Measurements from ENCODE around the gene OSBP2. TPM values are rescaled to one million over a fixed set of nuclear protein-coding genes. Genes with fewer than 3 reads are reported as not detected.

OSBP2 gene
- total RNA-seq, 2 donors from 2014 or later = 6.8 to 11.1 TPM

GRCh38 chr22:30887861-30888260, 193.2 kb downstream of the OSBP2 start:
- Mint-ChIP-seq H3K4me3 (no peak overlapping the region), H3K4me1 (peaks cover 23% of the 10 kb centered on the region), H3K27me3 (ENCODE audit: insufficient read depth) (no peaks in the 10 kb centered on the region), H3K27ac (no peak overlapping the region), H3K36me3 (ENCODE audit: low read depth) (peaks cover 17% of the 10 kb centered on the region), H3K9me3 (no peaks in the 10 kb centered on the region)
- Histone ChIP-seq H3K36me3 (ENCODE audit: control insufficient read depth, insufficient read depth, low read length) (peaks cover 4% of the 10 kb centered on the region), H3K27ac (ENCODE audit: low read depth, low read length) (no peak overlapping the region), H3K9ac (ENCODE audit: extremely low read depth, low read length, poor library complexity, severe bottlenecking) (no peak overlapping the region), H3K27me3 (ENCODE audit: control insufficient read depth, insufficient read depth, low read length, poor library complexity, severe bottlenecking) (no peaks in the 10 kb centered on the region), H3K4me1 (ENCODE audit: control insufficient read depth, insufficient read depth, low read length) (peaks cover 3% of the 10 kb centered on the region), H3K9me3 (ENCODE audit: control insufficient read depth, low read length) (no peaks in the 10 kb centered on the region), H3K4me3 (ENCODE audit: low read length) (no peak overlapping the region)
- DNase-seq = no peak
- 87 to 91% methylated on average over 3 to 5 of the region's 5 CpGs for WGBS, 2 experiments (ENCODE audit: insufficient coverage in 1 of 2, insufficient read length in 1 of 2)
- no peak for TF ChIP-seq CTCF (conservative IDR thresholded peaks at IDR 0.05)

GRCh38 chr22:30889268-30889995, 194.8 kb downstream of the OSBP2 start:
- Mint-ChIP-seq H3K4me1 (peaks cover 13% of the 10 kb centered on the region), H3K4me3 (no peak overlapping the region), H3K27me3 (ENCODE audit: insufficient read depth) (no peaks in the 10 kb centered on the region), H3K9me3 (no peaks in the 10 kb centered on the region), H3K27ac (no peak overlapping the region), H3K36me3 (ENCODE audit: low read depth) (peaks cover 21% of the 10 kb centered on the region)
- WGBS, 2 experiments (ENCODE audit: insufficient coverage in 1 of 2, insufficient read length in 1 of 2) = 94 to 98% methylated on average over 15 to 17 of the region's 17 CpGs
- H3K27ac ChIP-seq (ENCODE audit: low read depth, low read length) = no peak overlapping the region
- no peak overlapping the region for H3K4me3 ChIP-seq (ENCODE audit: low read length)
- no peaks in the 10 kb centered on the region for H3K27me3 ChIP-seq (ENCODE audit: control insufficient read depth, insufficient read depth, low read length, poor library complexity, severe bottlenecking)
- no peak overlapping the region for H3K9ac ChIP-seq (ENCODE audit: extremely low read depth, low read length, poor library complexity, severe bottlenecking)
- H3K9me3 ChIP-seq (ENCODE audit: control insufficient read depth, low read length) = no peaks in the 10 kb centered on the region
- peak; percentile 34 for DNase-seq
- TF ChIP-seq CTCF (conservative IDR thresholded peaks at IDR 0.05) = no peak
- H3K4me1 ChIP-seq (ENCODE audit: control insufficient read depth, insufficient read depth, low read length) = peaks cover 3% of the 10 kb centered on the region
- peaks cover 9% of the 10 kb centered on the region for H3K36me3 ChIP-seq (ENCODE audit: control insufficient read depth, insufficient read depth, low read length)

- Mint-ChIP-seq H3K9me3 (no peaks in the 10 kb centered on the region), H3K4me3 (no peak overlapping the region)
- no peak for DNase-seq
Measured at GRCh38 chr22:30889996-30890480, 195.4 kb downstream of the OSBP2 start.

More at GRCh38 chr22:30889996-30890480, 195.4 kb downstream of the OSBP2 start:
- H3K36me3 Mint-ChIP-seq (ENCODE audit: low read depth) = peaks cover 21% of the 10 kb centered on the region
- no peak overlapping the region for H3K4me3 ChIP-seq (ENCODE audit: low read length)
- no peaks in the 10 kb centered on the region for H3K27me3 Mint-ChIP-seq (ENCODE audit: insufficient read depth)
- peaks cover 3% of the 10 kb centered on the region for H3K4me1 ChIP-seq (ENCODE audit: control insufficient read depth, insufficient read depth, low read length)
- H3K4me1 Mint-ChIP-seq = peaks cover 13% of the 10 kb centered on the region
- WGBS, 2 experiments (ENCODE audit: insufficient coverage in 1 of 2, insufficient read length in 1 of 2) = 93 to 100% methylated on average over 5 to 9 of the region's 9 CpGs
- H3K36me3 ChIP-seq (ENCODE audit: control insufficient read depth, insufficient read depth, low read length) = peaks cover 9% of the 10 kb centered on the region
- no peak overlapping the region for H3K9ac ChIP-seq (ENCODE audit: extremely low read depth, low read length, poor library complexity, severe bottlenecking)
- no peak overlapping the region for H3K27ac ChIP-seq (ENCODE audit: low read depth, low read length)
- no peak for TF ChIP-seq CTCF (conservative IDR thresholded peaks at IDR 0.05)
- no peak overlapping the region for H3K27ac Mint-ChIP-seq
- no peaks in the 10 kb centered on the region for H3K9me3 ChIP-seq (ENCODE audit: control insufficient read depth, low read length)
- no peaks in the 10 kb centered on the region for H3K27me3 ChIP-seq (ENCODE audit: control insufficient read depth, insufficient read depth, low read length, poor library complexity, severe bottlenecking)
